HG03575 (cell line): ENCODE measurements around the gene SIGLEC8.
"Not testable (repeated sequence)": the region's sequence is repeated elsewhere in the genome, so short reads cannot be mapped to it uniquely, and the experiment has no call there.

Source experiments
- ATAC-seq: cut with Tn5 transposase; IDR thresholded peaks from one replicate; pipeline ENCODE4 v1.9.1; 2021; ENCODE audit not compliant: unreplicated experiment, insufficient number of reproducible peaks, low FRiP score; ENCODE audit errors: extremely low read depth

The SIGLEC8 gene

GRCh38 chr19:51456541-51457290, 1.5 kb downstream of the SIGLEC8 start:
- no peak for ATAC-seq

GRCh38 chr19:51450730-51451307, 7.4 kb downstream of the SIGLEC8 start:
- no peak for ATAC-seq

DNA sequence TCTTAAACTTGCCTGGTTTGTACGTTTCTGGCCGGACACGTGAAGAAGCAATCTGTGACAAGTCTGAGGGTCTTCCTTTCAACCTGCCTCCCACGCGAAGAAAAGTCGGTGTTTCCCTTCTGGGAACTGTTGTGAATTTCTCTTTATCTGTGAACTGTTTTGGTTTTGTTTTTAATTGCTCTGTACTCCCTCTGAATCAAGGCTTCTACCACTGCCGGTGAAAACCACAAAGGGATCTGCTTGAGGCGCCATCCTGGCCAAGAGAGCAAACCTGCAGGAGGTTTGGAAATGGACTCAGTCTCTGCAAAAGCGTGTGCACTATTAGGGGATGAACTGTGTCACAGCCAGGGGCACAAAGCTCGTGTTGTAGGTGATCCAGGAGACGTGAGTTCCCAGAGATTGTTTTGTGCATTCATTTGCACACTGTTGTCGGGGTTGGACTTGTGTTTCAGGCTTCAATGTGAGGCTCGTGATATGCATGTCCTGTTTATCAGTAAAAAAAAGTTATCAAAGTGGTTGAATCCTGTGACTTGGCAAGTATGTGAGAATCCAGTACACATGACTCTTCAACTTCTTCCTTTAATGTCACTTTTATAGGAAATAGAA, 9.7 kb downstream of the SIGLEC8 start:
- no peak for ATAC-seq

DNA sequence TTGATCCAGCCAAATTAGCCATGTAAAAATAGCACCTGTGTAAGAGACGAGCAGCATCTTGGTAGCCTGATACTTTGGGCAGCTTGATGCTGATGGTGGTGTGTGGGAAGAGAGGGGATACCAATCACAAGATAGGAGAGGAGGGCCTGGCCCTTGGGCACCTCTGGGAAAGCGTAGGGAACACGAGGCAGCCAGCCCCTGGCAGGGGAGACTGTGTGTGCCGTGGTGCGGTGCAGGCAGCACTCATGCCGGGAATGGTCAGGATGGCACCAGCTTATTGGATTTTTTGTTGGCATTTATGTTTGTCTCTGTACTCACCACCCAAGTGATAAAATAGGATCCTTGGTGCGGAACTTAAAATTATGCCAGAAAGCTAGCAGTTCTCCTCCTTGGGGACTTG, 10.2 kb downstream of the SIGLEC8 start:
- ATAC-seq: no peak

DNA sequence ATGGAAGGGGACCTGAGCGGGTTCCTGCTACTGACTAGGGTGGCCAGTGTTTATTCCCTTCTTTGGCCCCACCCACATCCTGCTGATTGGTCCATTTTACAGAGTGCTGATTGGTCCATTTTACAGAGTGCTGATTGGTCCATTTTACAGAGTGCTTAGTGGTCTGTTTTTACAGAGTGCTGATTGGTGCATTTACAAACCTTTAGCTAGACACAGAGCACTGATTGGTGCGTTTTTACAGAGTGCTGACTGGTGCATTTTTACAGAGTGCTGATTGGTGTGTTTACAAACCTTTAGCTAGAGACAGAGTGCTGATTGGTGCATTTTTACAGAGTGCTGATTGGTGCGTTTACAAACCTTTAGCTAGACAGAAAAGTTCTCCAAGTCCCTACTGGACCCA, 10.7 kb downstream of the SIGLEC8 start:
- ATAC-seq: not testable (repeated sequence)

- ATAC-seq: peak; percentile 84
These were observed 16.6 kb downstream of the SIGLEC8 start for GRCh38 chr19:51441410-51442390.

GRCh38 chr19:51440846-51441409, 17.3 kb downstream of the SIGLEC8 start:
- no peak for ATAC-seq

DNA sequence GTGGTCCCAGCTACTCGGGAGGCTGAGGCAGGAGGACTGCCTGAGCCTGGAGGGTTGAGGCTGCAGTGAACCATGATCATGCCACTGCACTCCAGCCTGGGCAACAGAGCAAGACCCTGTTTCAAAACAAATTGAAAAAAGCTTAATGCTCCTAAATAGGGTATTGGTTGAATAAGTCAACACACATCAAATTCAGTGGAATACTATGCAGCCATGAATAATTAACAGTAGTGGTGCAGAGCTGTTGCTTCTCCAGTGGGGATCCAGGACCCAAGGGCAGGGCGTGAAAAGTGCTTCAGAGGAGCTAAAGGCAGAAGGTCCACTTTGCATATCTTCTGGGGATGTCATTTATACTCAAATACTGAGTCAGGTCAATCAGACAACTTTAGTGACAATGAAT, 18.2 kb downstream of the SIGLEC8 start:
- no peak for ATAC-seq

GRCh38 chr19:51439021-51439465, 19.2 kb downstream of the SIGLEC8 start:
- ATAC-seq: no peak

DNA sequence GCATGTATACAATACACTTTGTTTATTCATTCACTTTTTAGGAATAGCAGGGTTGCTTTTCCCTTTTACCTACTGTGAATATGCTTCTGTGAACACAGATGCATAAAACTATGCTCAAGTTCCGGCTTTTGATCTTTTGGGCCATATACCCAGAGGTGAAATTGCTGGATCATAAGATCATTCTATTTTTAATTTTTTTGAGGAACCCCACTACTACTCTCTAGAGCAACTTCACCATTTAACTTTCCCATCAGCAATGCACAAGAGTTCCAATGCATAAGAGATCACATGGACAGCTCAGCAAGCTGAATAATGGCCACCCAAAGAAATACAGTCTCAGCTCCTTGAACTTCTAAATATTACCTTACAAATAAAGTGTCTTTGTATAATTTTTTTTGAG, 23.8 kb downstream of the SIGLEC8 start:
- no peak for ATAC-seq

GRCh38 chr19:51433043-51433442, 25.2 kb downstream of the SIGLEC8 start:
- no peak for ATAC-seq

- no peak for ATAC-seq
These were observed 27.1 kb downstream of the SIGLEC8 start for GRCh38 chr19:51431124-51431523.

GRCh38 chr19:51430221-51430620, 28.0 kb downstream of the SIGLEC8 start:
- ATAC-seq: no peak

GRCh38 chr19:51427201-51427600, 31.1 kb downstream of the SIGLEC8 start:
- ATAC-seq: no peak

DNA sequence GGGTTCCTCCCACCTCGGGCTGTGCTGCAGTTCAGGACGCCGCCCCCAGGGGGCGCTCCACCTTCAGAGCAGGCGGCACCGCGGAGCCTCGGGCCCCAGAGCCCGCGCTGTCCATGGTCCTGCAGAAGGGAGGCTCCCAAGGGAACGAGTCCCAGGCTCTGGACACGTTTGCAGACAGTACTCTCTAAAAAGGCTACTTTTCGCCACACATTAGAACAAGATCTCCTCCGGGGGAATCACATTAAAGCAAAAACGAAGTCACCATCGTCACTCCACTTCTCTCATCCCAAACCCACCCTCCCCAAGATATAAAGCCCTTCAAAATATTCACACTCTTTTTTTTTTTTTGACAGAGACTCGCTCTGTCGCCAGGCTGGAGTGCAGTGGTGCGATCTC, 36.2 kb downstream of the SIGLEC8 start:
- ATAC-seq: no peak

DNA sequence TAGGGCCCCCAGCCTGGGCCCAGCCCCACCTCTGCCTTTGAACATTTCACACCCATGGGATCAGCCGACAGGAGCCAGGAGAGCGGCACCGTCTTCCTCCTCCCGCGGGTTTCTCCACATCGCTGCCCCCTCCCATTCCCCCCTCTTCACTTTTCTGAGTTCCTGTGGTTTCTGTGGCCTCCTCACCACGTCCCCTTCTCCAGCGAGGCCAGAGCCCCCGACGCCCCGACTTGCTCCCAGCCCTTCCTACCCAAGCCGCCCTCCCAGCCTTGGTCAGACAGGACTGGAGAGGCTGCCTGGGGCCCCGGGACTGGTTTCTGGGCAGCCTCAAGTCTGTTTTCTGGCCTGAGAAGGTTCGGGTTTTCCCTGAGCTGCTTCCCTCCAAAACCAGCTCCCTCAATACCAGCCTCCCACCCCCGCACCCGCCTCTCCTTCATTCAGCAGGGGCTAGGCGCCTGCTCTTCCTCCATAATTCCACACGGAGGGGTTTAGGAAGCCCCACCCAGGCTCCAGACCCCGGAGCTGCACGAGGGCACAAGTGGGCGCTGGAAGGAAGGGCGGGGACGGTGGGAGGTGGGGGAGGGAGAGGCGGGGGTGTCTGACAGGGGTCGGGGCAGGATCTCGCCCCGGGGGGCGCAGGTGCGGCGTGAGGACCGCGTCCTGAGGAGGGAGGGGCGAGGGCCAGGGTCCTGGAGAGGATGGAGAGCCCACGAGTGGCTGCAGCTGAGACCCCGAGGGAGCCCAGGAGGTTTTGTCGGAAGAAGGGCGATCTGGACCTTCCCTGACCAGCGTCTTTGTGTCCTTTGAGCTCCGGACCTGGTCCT, 36.8 kb downstream of the SIGLEC8 start:
- ATAC-seq: no peak

DNA sequence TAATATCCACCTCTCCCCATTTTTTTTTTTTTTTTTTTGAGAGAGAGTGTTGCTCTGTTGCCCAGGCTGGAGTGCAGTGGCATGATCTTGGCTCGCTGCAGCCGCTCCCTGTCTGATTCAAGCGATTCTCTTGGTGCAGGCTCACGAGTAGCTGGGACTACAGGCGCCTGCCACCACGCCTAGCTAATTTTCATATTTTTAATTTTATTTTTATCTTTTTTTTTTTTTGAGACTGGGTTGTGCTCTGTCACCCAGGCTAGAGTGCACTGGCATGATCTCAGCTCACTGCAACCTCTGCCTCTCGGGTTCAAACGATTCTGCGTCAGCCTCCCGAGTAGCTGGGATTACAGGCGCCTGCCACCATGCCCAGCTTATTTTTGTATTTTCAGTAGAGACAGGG, 37.7 kb downstream of the SIGLEC8 start:
- ATAC-seq: not testable (repeated sequence)

- ATAC-seq: no peak
These were observed 39.5 kb downstream of the SIGLEC8 start for GRCh38 chr19:51418707-51419106.
